GM21528 (cell line): Measurements from ENCODE around the gene CASP8.
"Not testable (repeated sequence)": the region's sequence is repeated elsewhere in the genome, so short reads cannot be mapped to it uniquely, and the experiment has no call there.

Experiments
- ATAC-seq: cut with Tn5 transposase; IDR thresholded peaks from one replicate; pipeline ENCODE4 v1.9.1; 2021; ENCODE audit warnings: mild to moderate bottlenecking, moderate library complexity; ENCODE audit not compliant: unreplicated experiment, low FRiP score

Gene CASP8

GRCh38 chr2:201239167-201239935 is 21.0 kb upstream of the CASP8 start:
- not testable (repeated sequence) for ATAC-seq

GRCh38 chr2:201242571-201243277 is 17.6 kb upstream of the CASP8 start:
- no peak for ATAC-seq

GRCh38 chr2:201244829-201245228 is 15.5 kb upstream of the CASP8 start:
- no peak for ATAC-seq

- no peak for ATAC-seq
Observed at GRCh38 chr2:201246280-201246679, 14.1 kb upstream of the CASP8 start.

- no peak for ATAC-seq
Observed at GRCh38 chr2:201248288-201248844, 12.0 kb upstream of the CASP8 start.

- ATAC-seq: no peak
Observed at GRCh38 chr2:201249889-201250288, 10.4 kb upstream of the CASP8 start.

GRCh38 chr2:201250741-201251140 is 9.6 kb upstream of the CASP8 start:
- ATAC-seq: no peak

GRCh38 chr2:201254081-201254730 is 6.1 kb upstream of the CASP8 start:
- no peak for ATAC-seq

- ATAC-seq: no peak
Observed at GRCh38 chr2:201255408-201256033, 4.8 kb upstream of the CASP8 start.

GRCh38 chr2:201256082-201256481 is 4.3 kb upstream of the CASP8 start:
- no peak for ATAC-seq

- peak; percentile 47 for ATAC-seq
Observed at GRCh38 chr2:201257381-201257955, 2.9 kb upstream of the CASP8 start.

- peak; percentile 66 for ATAC-seq
Observed at GRCh38 chr2:201257956-201258665, 2.2 kb upstream of the CASP8 start.

GRCh38 chr2:201258666-201259615 is 1.4 kb upstream of the CASP8 start:
- ATAC-seq: no peak

GRCh38 chr2:201261471-201261870 is 1.1 kb downstream of the CASP8 start:
- ATAC-seq: no peak

GRCh38 chr2:201261906-201262305 is 1.6 kb downstream of the CASP8 start:
- ATAC-seq: no peak

GRCh38 chr2:201262718-201263117 is 2.4 kb downstream of the CASP8 start:
- no peak for ATAC-seq

GRCh38 chr2:201263779-201264178 is 3.4 kb downstream of the CASP8 start:
- no peak for ATAC-seq

- ATAC-seq: no peak
Observed at GRCh38 chr2:201264472-201265173, 4.3 kb downstream of the CASP8 start.
